HL-60 (cell line): ENCODE data around the gene HSP90AA1.

Experiments
- GABPA ChIP-seq: IDR thresholded peaks from 2 replicates; pipeline ENCODE4 v1.6.1; 2012; ENCODE audit warnings: low read depth
- POLR2AphosphoS5 ChIP-seq: IDR thresholded peaks from 2 replicates; pipeline ENCODE4 v1.6.1; 2012; ENCODE audit warnings: low read depth
- SPI1 ChIP-seq: IDR thresholded peaks from 2 replicates; pipeline ENCODE4 v1.6.1; 2012; ENCODE audit warnings: low read depth, mild to moderate bottlenecking, borderline replicate concordance
- TF ChIP-seq, protein P1 (sequence below): IDR thresholded peaks from one replicate; pipeline ENCODE4 v1.5.1; 2011; ENCODE audit warnings: low read length, control low read depth, inconsistent platforms; ENCODE audit not compliant: insufficient read depth
- TF ChIP-seq, protein P2 (sequence below): IDR thresholded peaks from 2 replicates; pipeline ENCODE4 v1.6.1; 2012; ENCODE audit warnings: low read depth; ENCODE audit not compliant: insufficient replicate concordance

DNA sequence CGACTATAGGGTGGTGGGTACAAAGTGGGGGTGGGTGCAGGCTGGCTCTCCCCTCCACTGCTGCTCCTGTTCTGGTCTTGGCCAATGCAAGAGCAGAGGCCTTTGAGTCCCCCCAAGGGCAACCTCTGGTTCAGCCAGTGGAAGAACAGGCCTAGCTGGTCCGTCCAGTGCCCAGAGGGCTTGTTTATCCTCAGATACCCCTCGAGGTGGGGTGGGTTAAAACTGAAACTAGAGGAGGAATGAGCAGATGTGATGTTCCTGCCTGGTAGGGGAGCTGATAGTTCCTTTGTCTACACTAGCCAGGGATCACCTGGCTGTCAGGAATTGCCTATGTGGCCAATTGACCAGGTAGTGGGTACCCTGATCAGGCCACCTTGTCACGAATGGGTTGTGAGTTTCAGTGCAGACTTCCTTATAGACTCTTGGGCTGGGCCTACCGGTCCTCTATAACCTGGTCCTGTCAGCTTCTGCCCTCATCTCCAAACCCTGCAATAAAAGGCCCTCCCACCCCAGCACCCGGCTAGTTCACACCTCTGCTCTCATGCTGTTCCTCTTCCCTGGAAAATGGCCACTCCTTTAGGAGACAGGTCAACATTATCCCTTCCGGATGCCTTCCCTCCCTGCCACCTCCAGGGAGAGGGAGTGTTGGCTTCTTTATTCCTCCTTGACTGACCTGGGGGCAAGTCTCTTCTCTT, 10.7 kb upstream of the HSP90AA1 start:
- TF ChIP-seq, protein P1, sequence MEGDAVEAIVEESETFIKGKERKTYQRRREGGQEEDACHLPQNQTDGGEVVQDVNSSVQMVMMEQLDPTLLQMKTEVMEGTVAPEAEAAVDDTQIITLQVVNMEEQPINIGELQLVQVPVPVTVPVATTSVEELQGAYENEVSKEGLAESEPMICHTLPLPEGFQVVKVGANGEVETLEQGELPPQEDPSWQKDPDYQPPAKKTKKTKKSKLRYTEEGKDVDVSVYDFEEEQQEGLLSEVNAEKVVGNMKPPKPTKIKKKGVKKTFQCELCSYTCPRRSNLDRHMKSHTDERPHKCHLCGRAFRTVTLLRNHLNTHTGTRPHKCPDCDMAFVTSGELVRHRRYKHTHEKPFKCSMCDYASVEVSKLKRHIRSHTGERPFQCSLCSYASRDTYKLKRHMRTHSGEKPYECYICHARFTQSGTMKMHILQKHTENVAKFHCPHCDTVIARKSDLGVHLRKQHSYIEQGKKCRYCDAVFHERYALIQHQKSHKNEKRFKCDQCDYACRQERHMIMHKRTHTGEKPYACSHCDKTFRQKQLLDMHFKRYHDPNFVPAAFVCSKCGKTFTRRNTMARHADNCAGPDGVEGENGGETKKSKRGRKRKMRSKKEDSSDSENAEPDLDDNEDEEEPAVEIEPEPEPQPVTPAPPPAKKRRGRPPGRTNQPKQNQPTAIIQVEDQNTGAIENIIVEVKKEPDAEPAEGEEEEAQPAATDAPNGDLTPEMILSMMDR: no peak
- TF ChIP-seq POLR2AphosphoS5: no peak
- TF ChIP-seq, protein P2, sequence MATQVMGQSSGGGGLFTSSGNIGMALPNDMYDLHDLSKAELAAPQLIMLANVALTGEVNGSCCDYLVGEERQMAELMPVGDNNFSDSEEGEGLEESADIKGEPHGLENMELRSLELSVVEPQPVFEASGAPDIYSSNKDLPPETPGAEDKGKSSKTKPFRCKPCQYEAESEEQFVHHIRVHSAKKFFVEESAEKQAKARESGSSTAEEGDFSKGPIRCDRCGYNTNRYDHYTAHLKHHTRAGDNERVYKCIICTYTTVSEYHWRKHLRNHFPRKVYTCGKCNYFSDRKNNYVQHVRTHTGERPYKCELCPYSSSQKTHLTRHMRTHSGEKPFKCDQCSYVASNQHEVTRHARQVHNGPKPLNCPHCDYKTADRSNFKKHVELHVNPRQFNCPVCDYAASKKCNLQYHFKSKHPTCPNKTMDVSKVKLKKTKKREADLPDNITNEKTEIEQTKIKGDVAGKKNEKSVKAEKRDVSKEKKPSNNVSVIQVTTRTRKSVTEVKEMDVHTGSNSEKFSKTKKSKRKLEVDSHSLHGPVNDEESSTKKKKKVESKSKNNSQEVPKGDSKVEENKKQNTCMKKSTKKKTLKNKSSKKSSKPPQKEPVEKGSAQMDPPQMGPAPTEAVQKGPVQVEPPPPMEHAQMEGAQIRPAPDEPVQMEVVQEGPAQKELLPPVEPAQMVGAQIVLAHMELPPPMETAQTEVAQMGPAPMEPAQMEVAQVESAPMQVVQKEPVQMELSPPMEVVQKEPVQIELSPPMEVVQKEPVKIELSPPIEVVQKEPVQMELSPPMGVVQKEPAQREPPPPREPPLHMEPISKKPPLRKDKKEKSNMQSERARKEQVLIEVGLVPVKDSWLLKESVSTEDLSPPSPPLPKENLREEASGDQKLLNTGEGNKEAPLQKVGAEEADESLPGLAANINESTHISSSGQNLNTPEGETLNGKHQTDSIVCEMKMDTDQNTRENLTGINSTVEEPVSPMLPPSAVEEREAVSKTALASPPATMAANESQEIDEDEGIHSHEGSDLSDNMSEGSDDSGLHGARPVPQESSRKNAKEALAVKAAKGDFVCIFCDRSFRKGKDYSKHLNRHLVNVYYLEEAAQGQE: no peak
- no peak for TF ChIP-seq GABPA
- no peak for TF ChIP-seq SPI1
